HEK293T (cell line): ENCODE results near the gene THG1L.

Source experiments
- CTCF ChIA-PET: fragments of 350-600 bp; formaldehyde crosslinking; extraction: SDS; loops from one replicate; lab custom pipeline; 2021; ENCODE audit warnings: antibody characterized with exemption, inconsistent platforms; lab: Yijun Ruan, JAX
- POLR2A ChIA-PET: fragments of 350-600 bp; formaldehyde crosslinking; extraction: SDS; loops from one replicate; lab custom pipeline; 2020; ENCODE audit warnings: antibody characterized with exemption, inconsistent platforms; lab: Yijun Ruan, JAX
- DNase-seq: peaks from one replicate; pipeline ENCODE4 v3.0.0; 2012; ENCODE audit warnings: mixed read lengths; ENCODE audit errors: extremely low spot score
- ARNT ChIP-seq: fragments of 450-650 bp; IDR thresholded peaks from 2 replicates; pipeline ENCODE4 v1.6.1; 2017; ENCODE audit warnings: mild to moderate bottlenecking
- BHLHE40 ChIP-seq: fragments of 450-650 bp; IDR thresholded peaks from 2 replicates; pipeline ENCODE4 v1.6.1; 2016; ENCODE audit warnings: mild to moderate bottlenecking, moderate library complexity, borderline replicate concordance
- CTBP1 ChIP-seq: fragments of 450-650 bp; IDR thresholded peaks from 2 replicates; pipeline ENCODE4 v1.6.1; 2016; ENCODE audit warnings: borderline replicate concordance
- ELF4 ChIP-seq: fragments of 450-650 bp; IDR thresholded peaks from 2 replicates; pipeline ENCODE4 v1.6.1; 2017; ENCODE audit warnings: antibody characterized with exemption
- FOXA1 ChIP-seq: fragments of 450-650 bp; IDR thresholded peaks from 2 replicates; pipeline ENCODE4 v1.6.1; 2016; ENCODE audit warnings: mild to moderate bottlenecking
- FOXK2 ChIP-seq: fragments of 450-650 bp; IDR thresholded peaks from 2 replicates; pipeline ENCODE4 v1.6.1; 2016; ENCODE audit warnings: mild to moderate bottlenecking
- FOXM1 ChIP-seq: fragments of 450-650 bp; IDR thresholded peaks from 2 replicates; pipeline ENCODE4 v1.6.1; 2017; ENCODE audit warnings: mild to moderate bottlenecking, borderline replicate concordance
- HDGF ChIP-seq: fragments of 450-650 bp; IDR thresholded peaks from 2 replicates; pipeline ENCODE4 v1.6.1; 2017; ENCODE audit warnings: antibody characterized with exemption, borderline replicate concordance
- L3MBTL2 ChIP-seq: fragments of 450-650 bp; conservative IDR thresholded peaks from 2 replicates; pipeline ENCODE4 v1.6.1; 2016; ENCODE audit warnings: mild to moderate bottlenecking
- LEF1 ChIP-seq: fragments of 450-650 bp; IDR thresholded peaks from 2 replicates; pipeline ENCODE4 v1.6.1; 2017; ENCODE audit warnings: mild to moderate bottlenecking, borderline replicate concordance
- NFRKB ChIP-seq: fragments of 450-650 bp; IDR thresholded peaks from 2 replicates; pipeline ENCODE4 v1.6.1; 2016; ENCODE audit warnings: mild to moderate bottlenecking, moderate library complexity
- PKNOX1 ChIP-seq: fragments of 450-650 bp; IDR thresholded peaks from 2 replicates; pipeline ENCODE4 v1.6.1; 2016
- SP1 ChIP-seq: fragments of 450-650 bp; IDR thresholded peaks from 2 replicates; pipeline ENCODE4 v1.6.1; 2017
- SUZ12 ChIP-seq: fragments of 450-650 bp; IDR thresholded peaks from 2 replicates; pipeline ENCODE4 v1.6.1; 2016; ENCODE audit warnings: mild to moderate bottlenecking
- TARDBP ChIP-seq: fragments of 450-650 bp; IDR thresholded peaks from 2 replicates; pipeline ENCODE4 v1.6.1; 2016
- ZNF384 ChIP-seq: fragments of 450-650 bp; IDR thresholded peaks from 2 replicates; pipeline ENCODE4 v1.6.1; 2016

Gene THG1L

GRCh38 chr5:157766442-157766841 lies 35.2 kb downstream of the THG1L start:
- no peak for DNase-seq
- no peak for TF ChIP-seq SUZ12
- no peak for TF ChIP-seq ZNF384
- TF ChIP-seq LEF1, result no peak
- no peak for TF ChIP-seq NFRKB
- TF ChIP-seq FOXM1, result no peak
- TF ChIP-seq L3MBTL2, result no peak
- no peak for TF ChIP-seq TARDBP
- no peak for TF ChIP-seq HDGF
- TF ChIP-seq FOXK2, result no peak
- TF ChIP-seq CTBP1, result no peak
- TF ChIP-seq SP1, result no peak
- no peak for TF ChIP-seq PKNOX1
- TF ChIP-seq FOXA1, result no peak
- TF ChIP-seq BHLHE40, result no peak
- no peak for TF ChIP-seq ELF4
- TF ChIP-seq ARNT, result no peak
- ChIA-PET POLR2A (no interaction called here), CTCF (no interaction called here)

- POLR2A ChIA-PET, result no interaction called here
- TF ChIP-seq LEF1 (no peak), NFRKB (no peak), L3MBTL2 (no peak), ZNF384 (no peak)
- no peak for DNase-seq
- CTCF ChIA-PET, result no interaction called here
Measured at GRCh38 chr5:157766902-157767301, 35.7 kb downstream of the THG1L start.

GRCh38 chr5:157767689-157768088 lies 36.5 kb downstream of the THG1L start:
- ChIA-PET CTCF (no interaction called here), POLR2A (no interaction called here)
- TF ChIP-seq PKNOX1 (no peak), ZNF384 (no peak), BHLHE40 (no peak), FOXK2 (no peak)

GRCh38 chr5:157770665-157771064 lies 39.4 kb downstream of the THG1L start:
- POLR2A ChIA-PET, result no interaction called here
- no peak for DNase-seq
- CTCF ChIA-PET, result no interaction called here
- TF ChIP-seq FOXK2, result no peak
- no peak for TF ChIP-seq ZNF384
- TF ChIP-seq LEF1, result no peak
- no peak for TF ChIP-seq CTBP1
- no peak for TF ChIP-seq HDGF
- no peak for TF ChIP-seq TARDBP
- no peak for TF ChIP-seq FOXA1
- TF ChIP-seq BHLHE40, result no peak
- no peak for TF ChIP-seq PKNOX1

More at GRCh38 chr5:157767689-157768088, 36.5 kb downstream of the THG1L start:
- DNase-seq, result no peak

- CTCF ChIA-PET, result no interaction called here
- DNase-seq, result no peak
- POLR2A ChIA-PET, result no interaction called here
- TF ChIP-seq HDGF (no peak), ARNT (no peak), FOXA1 (no peak), SUZ12 (no peak), L3MBTL2 (no peak), ELF4 (no peak), NFRKB (no peak), BHLHE40 (no peak), TARDBP (no peak), FOXM1 (no peak), ZNF384 (no peak), LEF1 (no peak), PKNOX1 (no peak), CTBP1 (no peak), SP1 (no peak), FOXK2 (no peak)
Measured at GRCh38 chr5:157772127-157772526, 40.9 kb downstream of the THG1L start.

GRCh38 chr5:157778121-157778805 lies 47.0 kb downstream of the THG1L start:
- ChIA-PET POLR2A (no interaction called here), CTCF (no interaction called here)
- TF ChIP-seq SUZ12, result no peak
- TF ChIP-seq FOXK2, result no peak
- TF ChIP-seq HDGF, result no peak
- TF ChIP-seq ZNF384, result no peak
- no peak for TF ChIP-seq NFRKB
- TF ChIP-seq LEF1, result no peak
- TF ChIP-seq FOXM1, result no peak
- TF ChIP-seq FOXA1, result no peak
- no peak for TF ChIP-seq L3MBTL2
- no peak for TF ChIP-seq SP1
- no peak for TF ChIP-seq BHLHE40
- no peak for TF ChIP-seq ARNT
- no peak for TF ChIP-seq ELF4
- no peak for DNase-seq
